IPS-11a (cell line): ENCODE measurements around the gene CCAR1.
"Not testable (repeated sequence)": the region's sequence is repeated elsewhere in the genome, so short reads cannot be mapped to it uniquely, and the experiment has no call there.

Experiments
- H3K4me3 ChIP-seq: one replicate; pipeline ENCODE4 v1.5.1; 2013; ENCODE audit warnings: low read depth, low read length, control low read depth

Gene CCAR1

GRCh38 chr10:68827592-68827959, 106.5 kb downstream of the CCAR1 start:
- H3K4me3 ChIP-seq = peak overlapping the region; percentile 51

- H3K4me3 ChIP-seq = peak overlapping the region; percentile 41
These were observed 107.1 kb downstream of the CCAR1 start for GRCh38 chr10:68828083-68828601.

DNA sequence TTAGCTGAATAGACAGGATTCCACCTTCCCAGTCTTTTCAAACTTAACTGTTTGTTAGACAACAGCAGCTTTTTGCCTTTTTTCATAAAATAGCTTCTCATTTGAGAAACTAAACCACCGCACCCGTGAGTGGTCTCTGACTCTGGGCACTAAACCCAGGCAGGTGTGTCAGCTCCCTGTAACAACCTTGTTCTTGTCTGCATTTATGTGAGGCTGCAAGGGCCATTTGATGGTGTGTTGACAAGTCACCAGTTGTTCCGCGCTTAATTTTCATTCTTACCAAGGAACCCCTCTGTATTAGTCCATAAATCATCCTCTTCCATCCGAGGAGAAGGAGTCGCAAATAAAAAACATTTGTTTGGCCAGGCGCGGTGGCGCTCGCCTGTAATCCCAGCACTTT, 107.8 kb downstream of the CCAR1 start:
- no peak overlapping the region for H3K4me3 ChIP-seq

DNA sequence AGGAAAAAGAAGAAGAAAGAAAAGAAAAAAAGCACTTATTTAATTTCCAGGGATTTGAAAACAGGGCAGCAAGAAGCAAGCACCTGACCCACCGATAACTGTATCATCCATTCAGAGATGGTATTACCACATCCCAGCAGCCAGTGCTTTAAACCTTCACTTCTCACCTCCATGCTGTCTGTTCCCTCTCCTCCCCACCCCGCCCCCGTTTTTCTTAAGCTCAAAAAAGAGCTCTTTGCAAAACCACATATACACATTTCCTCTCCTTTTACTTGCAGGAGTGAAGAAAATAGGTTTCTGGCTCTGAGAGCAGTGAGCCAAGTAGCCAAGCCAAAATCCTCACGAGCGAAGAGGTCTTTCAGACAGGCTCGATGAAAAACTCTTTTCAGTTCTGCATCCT, 108.5 kb downstream of the CCAR1 start:
- no peak overlapping the region for H3K4me3 ChIP-seq

DNA sequence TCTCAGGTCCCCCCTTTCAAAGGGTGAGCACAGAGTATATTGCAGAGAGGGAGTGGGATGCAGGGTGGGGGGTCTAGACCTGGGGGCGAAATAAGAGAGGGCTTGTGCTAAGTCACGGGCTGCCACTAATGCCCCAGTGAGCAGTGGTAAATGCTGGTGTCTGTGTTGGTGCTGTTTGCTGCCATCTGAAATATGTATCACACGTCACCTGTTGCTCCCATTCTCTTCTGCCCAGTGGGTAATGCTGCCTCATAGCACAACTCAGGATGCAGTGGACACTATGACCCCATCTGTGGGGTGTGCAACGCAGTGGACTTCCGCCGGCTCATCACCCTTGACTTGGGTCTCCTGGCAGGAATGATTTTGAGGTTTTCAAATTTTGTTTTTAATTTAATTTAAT, 108.9 kb downstream of the CCAR1 start:
- no peak overlapping the region for H3K4me3 ChIP-seq

- no peak overlapping the region for H3K4me3 ChIP-seq
These were observed 111.0 kb downstream of the CCAR1 start for GRCh38 chr10:68831961-68832455.

- H3K4me3 ChIP-seq = no peak overlapping the region
These were observed 111.6 kb downstream of the CCAR1 start for GRCh38 chr10:68832601-68833000.

GRCh38 chr10:68837626-68838322, 116.7 kb downstream of the CCAR1 start:
- no peak overlapping the region for H3K4me3 ChIP-seq

- H3K4me3 ChIP-seq = not testable (repeated sequence)
These were observed 119.6 kb downstream of the CCAR1 start for GRCh38 chr10:68840650-68841049.
